Neural cell (in vitro differentiated cells): ENCODE data around the gene NANOS1. TPM values are rescaled to one million over a fixed set of nuclear protein-coding genes. Genes with fewer than 3 reads are reported as not detected.
"Not testable (repeated sequence)": the region's sequence is repeated elsewhere in the genome, so short reads cannot be mapped to it uniquely, and the experiment has no call there.

Experiments used
- H2AFZ ChIP-seq: fragments of 200-600, 300-800 bp; sonication (generic), shearing (Covaris generic); 2 replicates; pipeline ENCODE4 v1.6.0; 2014; ENCODE audit warnings: low read depth, mild to moderate bottlenecking, antibody characterized with exemption, low read length, moderate library complexity
- H3F3A ChIP-seq: fragments of 200-600 bp; shearing (Covaris generic); 2 replicates; pipeline ENCODE4 v1.6.1; 2016; ENCODE audit warnings: mild to moderate bottlenecking, moderate library complexity, mixed read lengths, antibody characterized with exemption, low read length; ENCODE audit not compliant: insufficient read depth, poor library complexity, severe bottlenecking
- H3K27ac ChIP-seq: fragments of 200-600, 300-800 bp; sonication (generic), shearing (Covaris generic); 2 replicates; pipeline ENCODE4 v1.5.1; 2014; ENCODE audit warnings: mild to moderate bottlenecking, low read length, moderate library complexity
- H3K27me3 ChIP-seq: fragments of 300-800, 200-600 bp; sonication (generic), shearing (Covaris generic); 2 replicates; pipeline ENCODE4 v1.6.0; 2014; ENCODE audit warnings: mild to moderate bottlenecking, low read depth, low read length, moderate library complexity; ENCODE audit not compliant: insufficient read depth
- H3K36me3 ChIP-seq: fragments of 300-800, 200-600 bp; sonication (generic), shearing (Covaris generic); 2 replicates; pipeline ENCODE4 v1.5.1; 2014; ENCODE audit warnings: mild to moderate bottlenecking, antibody characterized with exemption, low read length, moderate library complexity; ENCODE audit not compliant: insufficient read depth
- H3K4me2 ChIP-seq: fragments of 300-800, 200-600 bp; sonication (generic), shearing (Covaris generic); 2 replicates; pipeline ENCODE4 v1.6.0; 2014; ENCODE audit warnings: mild to moderate bottlenecking, low read length
- H3K4me3 ChIP-seq: fragments of 300-800, 200-600 bp; sonication (generic), shearing (Covaris generic); 2 replicates; pipeline ENCODE4 v1.5.1; 2014; ENCODE audit warnings: mild to moderate bottlenecking, low read length, moderate library complexity
- H3K79me2 ChIP-seq: fragments of 200-600 bp; shearing (Covaris generic); replicated peaks from 2 replicates; pipeline ENCODE4 v1.6.0; 2014; ENCODE audit warnings: mild to moderate bottlenecking, low read length, moderate library complexity; ENCODE audit not compliant: insufficient read depth
- H3K9ac ChIP-seq: fragments of 300-800, 200-600 bp; sonication (generic), shearing (Covaris generic); 2 replicates; pipeline ENCODE4 v1.6.1; 2016; ENCODE audit warnings: mild to moderate bottlenecking, low read length, mixed read lengths
- H3K9me2 ChIP-seq: fragments of 200-600 bp; shearing (Covaris generic); 2 replicates; pipeline ENCODE4 v1.6.1; 2016; ENCODE audit warnings: mild to moderate bottlenecking, low read length, mixed read lengths; ENCODE audit not compliant: insufficient read depth
- H3K9me3 ChIP-seq: fragments of 200-600, 300-800 bp; sonication (generic), shearing (Covaris generic); 2 replicates; pipeline ENCODE4 v1.6.1; 2016; ENCODE audit warnings: mild to moderate bottlenecking, mixed run types, low read length, moderate library complexity, mixed read lengths
- H4K20me1 ChIP-seq: fragments of 200-600 bp; shearing (Covaris generic); 2 replicates; pipeline ENCODE4 v1.6.1; 2016; ENCODE audit warnings: mild to moderate bottlenecking, mixed run types; ENCODE audit not compliant: insufficient read depth
- EP300 ChIP-seq: fragments of 450-650 bp; conservative IDR thresholded peaks from 2 replicates; pipeline ENCODE4 v1.6.1; 2014; ENCODE audit warnings: antibody characterized with exemption, mild to moderate bottlenecking, moderate library complexity; ENCODE audit not compliant: poor library complexity, severe bottlenecking
- EZH2 ChIP-seq: fragments of 200-600, 300-800 bp; shearing (Covaris generic), sonication (generic); IDR thresholded peaks from 2 replicates; pipeline ENCODE4 v1.6.1; 2014; ENCODE audit warnings: antibody characterized with exemption, low read length, borderline replicate concordance, mild to moderate bottlenecking; ENCODE audit not compliant: insufficient read depth, poor library complexity, severe bottlenecking
- MXI1 ChIP-seq: fragments of 450-650 bp; conservative IDR thresholded peaks from 2 replicates; pipeline ENCODE4 v1.6.1; 2014; ENCODE audit warnings: antibody characterized with exemption, mild to moderate bottlenecking; ENCODE audit not compliant: poor library complexity, severe bottlenecking
- REST ChIP-seq: IDR thresholded peaks from 2 replicates; pipeline ENCODE4 v1.6.1; 2012; ENCODE audit warnings: borderline replicate concordance
- SMC3 ChIP-seq: fragments of 450-650 bp; conservative IDR thresholded peaks from 2 replicates; pipeline ENCODE4 v1.6.1; 2014; ENCODE audit warnings: antibody characterized with exemption, mild to moderate bottlenecking, moderate library complexity; ENCODE audit not compliant: poor library complexity
- polyA plus RNA-seq: library from polyadenylated mRNA; depleted of rRNA; stranded (reverse); fragments of >200 nt; gene quantifications from 2 replicates; pipeline ENCODE4 v1.2.3, GENCODE V29; 2014

Gene NANOS1
- polyA plus RNA-seq, 1 donor from 2014 or later: 29.1 TPM

- Histone ChIP-seq H3K4me3 (no peak overlapping the region), H3F3A (no peaks in the 10 kb centered on the region), H3K9me3 (no peaks in the 10 kb centered on the region), H3K9me2 (no peaks in the 10 kb centered on the region), H3K4me2 (no peak overlapping the region), H3K79me2 (no peaks in the 10 kb centered on the region), H4K20me1 (no peaks in the 10 kb centered on the region), H3K9ac (no peak overlapping the region), H3K27ac (no peak overlapping the region), H3K36me3 (no peaks in the 10 kb centered on the region), H3K27me3 (no peaks in the 10 kb centered on the region), H2AFZ (no peak overlapping the region)
- TF ChIP-seq REST: no peak
Measured at GRCh38 chr10:119025336-119025735, 4.2 kb upstream of the NANOS1 start.

GRCh38 chr10:119025776-119026175 is 3.7 kb upstream of the NANOS1 start:
- Histone ChIP-seq H3K36me3 (no peaks in the 10 kb centered on the region), H2AFZ (no peak overlapping the region), H3K9me2 (no peaks in the 10 kb centered on the region), H3F3A (no peaks in the 10 kb centered on the region), H3K9ac (no peak overlapping the region), H3K27me3 (no peaks in the 10 kb centered on the region), H3K79me2 (no peaks in the 10 kb centered on the region), H3K4me3 (no peak overlapping the region), H3K27ac (no peak overlapping the region), H4K20me1 (no peaks in the 10 kb centered on the region), H3K4me2 (no peak overlapping the region), H3K9me3 (no peaks in the 10 kb centered on the region)
- TF ChIP-seq SMC3 (no peak), MXI1 (no peak)

GRCh38 chr10:119026301-119027110 is 3.0 kb upstream of the NANOS1 start:
- Histone ChIP-seq H3K36me3 (no peaks in the 10 kb centered on the region), H3F3A (no peaks in the 10 kb centered on the region), H3K9ac (no peak overlapping the region), H3K4me2 (no peak overlapping the region), H4K20me1 (peaks cover 4% of the 10 kb centered on the region), H3K9me3 (no peaks in the 10 kb centered on the region), H3K79me2 (no peaks in the 10 kb centered on the region), H2AFZ (no peak overlapping the region), H3K27me3 (no peaks in the 10 kb centered on the region), H3K27ac (no peak overlapping the region), H3K9me2 (no peaks in the 10 kb centered on the region), H3K4me3 (no peak overlapping the region)
- no peak for TF ChIP-seq EP300
- no peak for TF ChIP-seq EZH2

- H3K9ac ChIP-seq: peak overlapping the region; percentile 51
- H3K36me3 ChIP-seq, H3K4me2 ChIP-seq, H4K20me1 ChIP-seq, H3K9me2 ChIP-seq, H3K9me3 ChIP-seq, H3K79me2 ChIP-seq, H3F3A ChIP-seq, H3K27me3 ChIP-seq: not testable (repeated sequence)
- H3K4me3 ChIP-seq: peak overlapping the region; percentile 66
- peak overlapping the region; percentile 38 for H3K27ac ChIP-seq
- H2AFZ ChIP-seq: peak overlapping the region; percentile 48
Measured at GRCh38 chr10:119028445-119028899, 1.0 kb upstream of the NANOS1 start.
